Endothelial cell of umbilical vein (primary cell): ENCODE results near the gene C12orf57. TPM values are rescaled to one million over a fixed set of nuclear protein-coding genes. Genes with fewer than 3 reads are reported as not detected.

ENCODE experiments used
- BruUV-seq: library from RNA; stranded (reverse); fragments of 400-500 nt; replicated peaks from 2 replicates; lab custom pipeline; 2021; lab: Mats Ljungman, UMichigan
- CTCF ChIA-PET: fragments of 300-600, 350-600 bp; sonication (Branson Sonifier 250); formaldehyde crosslinking; loops from one replicate; lab custom pipeline; 2021; ENCODE audit warnings: antibody characterized with exemption, inconsistent platforms; lab: Charles Lee
- POLR2A ChIA-PET: fragments of 300-600, 350-600 bp; sonication (Branson Sonifier 250); formaldehyde crosslinking; loops from one replicate; lab custom pipeline; 2021; ENCODE audit warnings: antibody characterized with exemption, inconsistent platforms; lab: Charles Lee
- DNase-seq: peaks from one replicate; pipeline ENCODE4 v3.0.0-alpha.2; 2011; ENCODE audit warnings: low read depth, low spot score
- FAIRE-seq: peaks from 2 replicates; lab custom pipeline; 2011; peaks lifted over from hg19 to GRCh38; lab: Jason Lieb, UNC
- H2AFZ ChIP-seq: 2 replicates; pipeline ENCODE4 v1.6.0; 2012; ENCODE audit warnings: low read depth, low read length, control low read depth, inconsistent platforms
- H3K27ac ChIP-seq: 2 replicates; pipeline ENCODE4 v1.5.1; 2011; ENCODE audit warnings: low read depth, mild to moderate bottlenecking, control low read depth, low read length, moderate library complexity; ENCODE audit not compliant: insufficient read depth
- H3K27me3 ChIP-seq, 2 experiments: 2 replicates each; pipeline versions ENCODE4 v1.6.0 to v1.6.1; 2011; ENCODE audit warnings: low read length in 2 of 2, mixed read lengths in 1 of 2; ENCODE audit not compliant: control insufficient read depth in 2 of 2, insufficient read depth in 2 of 2
- H3K36me3 ChIP-seq, 2 experiments: 2 replicates in 1 of 2; 3 replicates in 1 of 2; pipeline ENCODE4 v1.5.1; 2011; ENCODE audit warnings: low read length in 2 of 2, mild to moderate bottlenecking in 1 of 2, moderate library complexity in 1 of 2; ENCODE audit not compliant: control insufficient read depth in 2 of 2, insufficient read depth in 2 of 2; ENCODE audit errors: extremely low read depth in 1 of 2
- H3K4me1 ChIP-seq: 3 replicates; pipeline ENCODE4 v1.5.1; 2011; ENCODE audit warnings: mild to moderate bottlenecking, low read length; ENCODE audit not compliant: control insufficient read depth, insufficient read depth; ENCODE audit errors: extremely low read depth
- H3K4me2 ChIP-seq: 2 replicates; pipeline ENCODE4 v1.6.1; 2011; ENCODE audit warnings: low read length, control low read depth, mixed read lengths; ENCODE audit not compliant: insufficient read depth
- H3K4me3 ChIP-seq, 3 experiments: fragments of 200-600 bp in 1 of 3; sonication (generic), shearing (Covaris generic) in 1 of 3; replicated peaks in 1 of 3; 2 replicates each; pipeline ENCODE4 v1.5.1; 2011 to 2016; ENCODE audit warnings: control low read depth in 3 of 3, low read length in 3 of 3, mild to moderate bottlenecking in 2 of 3, inconsistent platforms in 1 of 3, low read depth in 1 of 3, moderate library complexity in 1 of 3; ENCODE audit not compliant: insufficient read depth in 1 of 3
- H3K79me2 ChIP-seq: 2 replicates; pipeline ENCODE4 v1.6.0; 2012; ENCODE audit warnings: low read length, inconsistent platforms; ENCODE audit not compliant: control insufficient read depth, insufficient read depth
- H3K9ac ChIP-seq: replicated peaks from 2 replicates; pipeline ENCODE3; 2011; ENCODE audit warnings: low read length, control low read depth; ENCODE audit not compliant: insufficient read depth; ENCODE audit errors: extremely low read depth
- H3K9me1 ChIP-seq: replicated peaks from 3 replicates; pipeline ENCODE4 v1.6.0; 2011; ENCODE audit warnings: mild to moderate bottlenecking, low read length; ENCODE audit not compliant: control insufficient read depth, insufficient read depth; ENCODE audit errors: extremely low read depth
- H3K9me3 ChIP-seq: replicated peaks from 2 replicates; pipeline ENCODE4 v1.5.1; 2012; ENCODE audit warnings: low read length, inconsistent platforms; ENCODE audit not compliant: control insufficient read depth, insufficient read depth
- H4K20me1 ChIP-seq: replicated peaks from 2 replicates; pipeline ENCODE3; 2011; ENCODE audit warnings: mild to moderate bottlenecking, low read length; ENCODE audit not compliant: control insufficient read depth, insufficient read depth; ENCODE audit errors: extremely low read depth
- CTCF ChIP-seq, 2 donors: IDR thresholded peaks; 1 replicate in 1 of 2; 2 replicates in 1 of 2; pipeline ENCODE4 v1.5.1; 2011; ENCODE audit warnings: low read length in 2 of 2, mild to moderate bottlenecking in 2 of 2, moderate library complexity in 2 of 2, control low read depth in 1 of 2, inconsistent platforms in 1 of 2, low read depth in 1 of 2; ENCODE audit not compliant: insufficient read depth in 1 of 2; ENCODE audit errors: extremely low read depth in 1 of 2
- GATA2 ChIP-seq: IDR thresholded peaks from 2 replicates; pipeline ENCODE4 v1.7.0; 2011; ENCODE audit warnings: low read depth, mild to moderate bottlenecking, moderate library complexity, mixed read lengths, low read length; ENCODE audit not compliant: insufficient read length, insufficient read depth
- MAX ChIP-seq: IDR thresholded peaks from 2 replicates; pipeline ENCODE4 v1.6.1; 2011; ENCODE audit not compliant: insufficient read depth, insufficient read length
- MYC ChIP-seq: IDR thresholded peaks from one replicate; pipeline ENCODE4 v1.6.1; 2011; ENCODE audit warnings: mild to moderate bottlenecking, low read depth, low read length
- dilution Hi-C: fragments of 300-500 bp; cut with MboI; formaldehyde crosslinking; loops from one replicate; pipeline ENCODE4 v1.15.0; 2019; ENCODE audit warnings: low sequenced_read_pairs; ENCODE audit not compliant: extremely low pct_ligation_motif_present
- intact Hi-C: fragments of 100-400 bp; cut with micrococcal nuclease; formaldehyde crosslinking; loops from one replicate; pipeline ENCODE4 v1.10.0; 2022
- polyA plus RNA-seq, 4 experiments: library from polyadenylated mRNA; depleted of rRNA in 3 of 4; stranded (reverse) in 3 of 4; unstranded in 1 of 4; fragments of >200 nt; gene quantifications; 2 replicates each; pipeline versions ENCODE4 v1.2.1 to v1.2.3, GENCODE V29; 2011 to 2012; ENCODE audit warnings: missing spikeins in 1 of 4
- total RNA-seq: library from RNA; stranded (reverse); gene quantifications from 2 replicates; pipeline ENCODE4 v1.2.3, GENCODE V29; 2021

The C12orf57 gene
- total and polyA plus RNA-seq, 2 donors (not counting 3 experiments of a cell fraction or from before 2014, with no cell fraction given) = 167 to 729 TPM

DNA sequence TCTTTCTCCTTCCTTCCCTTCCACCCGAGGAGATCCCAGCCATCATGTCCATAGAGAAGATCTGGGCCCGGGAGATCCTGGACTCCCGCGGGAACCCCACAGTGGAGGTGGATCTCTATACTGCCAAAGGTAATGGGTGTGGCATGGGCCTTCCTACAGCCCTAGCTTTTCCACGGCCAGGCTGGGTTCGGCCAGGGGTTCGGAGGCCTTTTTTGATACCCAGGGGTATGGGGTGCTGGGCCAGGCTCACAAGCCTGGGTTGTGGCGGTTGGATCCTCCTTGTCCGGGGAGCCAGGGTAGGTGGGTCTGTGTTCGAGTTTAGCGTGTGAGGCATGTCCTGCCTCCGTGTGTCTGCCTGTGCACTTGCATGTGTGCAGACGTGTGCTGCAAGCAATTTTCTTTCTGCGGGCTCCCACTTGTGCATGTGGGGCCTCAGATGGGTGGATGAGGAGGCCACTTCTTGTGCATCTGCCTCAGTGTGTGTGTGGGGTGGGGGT is 28.0 kb upstream of the C12orf57 start:
- no peaks in the 10 kb centered on the region for H3K9me3 ChIP-seq
- H3K4me2 ChIP-seq = no peak overlapping the region
- dilution Hi-C loops (no loop called here), intact Hi-C loops (no loop called here)
- DNase-seq = no peak
- no peak overlapping the region for H3K4me3 ChIP-seq
- ChIA-PET POLR2A (interaction anchor here (1.1 kb wide), 1 partner anchor 9 kb away, joined by 3 read pairs; no protein-coding TSS in a partner anchor), CTCF (interaction anchor here (1.5 to 3.5 kb wide), 2 partner anchors 24 to 43 kb away, joined by 5 to 12 read pairs; partner anchors contain the start of gene SPSB2)
- H3K9ac ChIP-seq = no peak overlapping the region
- no peaks in the 10 kb centered on the region for H3K9me1 ChIP-seq
- no TSS peak for BruUV-seq
- TF ChIP-seq CTCF (IDR thresholded peaks at IDR 0.05; ENCODE audit: extremely low read depth in 1 of 2, insufficient read depth in 1 of 2, low read depth in 1 of 2, low read length in 2 of 2) (no peak), MAX (no peak), GATA2 (no peak), MYC (no peak)
- no peaks in the 10 kb centered on the region for H3K36me3 ChIP-seq
- H3K27me3 ChIP-seq = no peaks in the 10 kb centered on the region
- FAIRE-seq = no peak
- H3K4me1 ChIP-seq = peaks cover 11% of the 10 kb centered on the region
- H3K27ac ChIP-seq = no peak overlapping the region
- H2AFZ ChIP-seq = no peak overlapping the region
- H4K20me1 ChIP-seq = no peaks in the 10 kb centered on the region
- no peaks in the 10 kb centered on the region for H3K79me2 ChIP-seq
